ENCODE data around the gene LRCH4. TPM values are rescaled to one million over a fixed set of nuclear protein-coding genes. Genes with fewer than 3 reads are reported as not detected.

Gene LRCH4
- total and polyA plus RNA-seq, 2 experiments from 2014 or later: 103 to 108 TPM

- H3K4me3 ChIP-seq: peak within 1 kb of the TSS; percentile 72
- no peaks in the 10 kb centered on the region for H3K36me3 ChIP-seq
- H3K27ac ChIP-seq: peak within 1 kb of the TSS; percentile 86
- H3K9me3 ChIP-seq (ENCODE audit: low read depth): no peaks in the 10 kb centered on the region
- DNase-seq (ENCODE audit: low read depth in 1 of 2, low spot score in 1 of 2): peak; percentile 99 to 100
- H3K27me3 ChIP-seq: no peaks in the 10 kb centered on the region
- H3K4me1 ChIP-seq (ENCODE audit: low read depth): no peaks in the 10 kb centered on the region
- TF ChIP-seq CTCF (IDR thresholded peaks at IDR 0.05; ENCODE audit: low read depth, low read length): no peak
Measured at GRCh38 chr7:100611983-100612729, 26.2 kb upstream of the LRCH4 start, which contains the start of gene MOSPD3. MOSPD3 (plus strand) TSS chr7:100612540; CDS start chr7:100612792, 252 bp downstream.

GRCh38 chr7:100609958-100610357 is 24.0 kb upstream of the LRCH4 start:
- H3K9me3 ChIP-seq (ENCODE audit: low read depth): no peaks in the 10 kb centered on the region
- no peaks in the 10 kb centered on the region for H3K36me3 ChIP-seq
- H3K4me1 ChIP-seq (ENCODE audit: low read depth): no peaks in the 10 kb centered on the region
- no peaks in the 10 kb centered on the region for H3K27me3 ChIP-seq
- no peak overlapping the region for H3K4me3 ChIP-seq
- no peak overlapping the region for H3K27ac ChIP-seq
- no peak for DNase-seq (ENCODE audit: low read depth in 1 of 2, low spot score in 1 of 2)
- TF ChIP-seq CTCF (IDR thresholded peaks at IDR 0.05; ENCODE audit: low read depth, low read length): no peak

- Histone ChIP-seq H3K27ac (no peak overlapping the region), H3K4me1 (ENCODE audit: low read depth) (peaks cover 18% of the 10 kb centered on the region), H3K27me3 (no peaks in the 10 kb centered on the region), H3K4me3 (no peak overlapping the region), H3K9me3 (ENCODE audit: low read depth) (no peaks in the 10 kb centered on the region), H3K36me3 (no peaks in the 10 kb centered on the region)
- TF ChIP-seq CTCF (IDR thresholded peaks at IDR 0.05; ENCODE audit: low read depth, low read length): no peak
- no peak for DNase-seq (ENCODE audit: low read depth in 1 of 2, low spot score in 1 of 2)
Measured at GRCh38 chr7:100607111-100607510, 21.2 kb upstream of the LRCH4 start.

GRCh38 chr7:100606313-100606712 is 20.4 kb upstream of the LRCH4 start:
- DNase-seq (ENCODE audit: low read depth in 1 of 2, low spot score in 1 of 2): no peak
- Histone ChIP-seq H3K9me3 (ENCODE audit: low read depth) (no peaks in the 10 kb centered on the region), H3K4me3 (no peak overlapping the region), H3K27me3 (no peaks in the 10 kb centered on the region), H3K4me1 (ENCODE audit: low read depth) (peaks cover 21% of the 10 kb centered on the region), H3K27ac (no peak overlapping the region), H3K36me3 (no peaks in the 10 kb centered on the region)
- no peak for TF ChIP-seq CTCF (IDR thresholded peaks at IDR 0.05; ENCODE audit: low read depth, low read length)

- peaks cover 21% of the 10 kb centered on the region for H3K4me1 ChIP-seq (ENCODE audit: low read depth)
- H3K9me3 ChIP-seq (ENCODE audit: low read depth): no peaks in the 10 kb centered on the region
- TF ChIP-seq CTCF (IDR thresholded peaks at IDR 0.05; ENCODE audit: low read depth, low read length): no peak
- H3K36me3 ChIP-seq: no peaks in the 10 kb centered on the region
- H3K27me3 ChIP-seq: no peaks in the 10 kb centered on the region
- peak in 1 of 2 donors; percentile 51 for DNase-seq (ENCODE audit: low read depth in 1 of 2, low spot score in 1 of 2)
- peak overlapping the region; percentile 59 for H3K4me3 ChIP-seq
- no peak overlapping the region for H3K27ac ChIP-seq
Measured at GRCh38 chr7:100604976-100605911, 19.3 kb upstream of the LRCH4 start.

Measured in cardiac muscle cell (in vitro differentiated cells and primary cell).